HFFc6 (cell line): ENCODE data around the gene PNLIPRP1. TPM values are rescaled to one million over a fixed set of nuclear protein-coding genes. Genes with fewer than 3 reads are reported as not detected.

Source experiments
- DNase-seq: peaks from one replicate; pipeline ENCODE4 v3.0.0-alpha.2; 2018
- H3K27ac Mint-ChIP-seq: 2 replicates; pipeline ENCODE4 v1.8.0; 2020; ENCODE audit warnings: mild to moderate bottlenecking, mixed read lengths
- H3K27me3 Mint-ChIP-seq: 2 replicates; pipeline ENCODE4 v1.8.0; 2021; ENCODE audit warnings: mild to moderate bottlenecking, moderate library complexity, mixed read lengths; ENCODE audit not compliant: insufficient read depth
- H3K36me3 Mint-ChIP-seq: 2 replicates; pipeline ENCODE4 v1.8.0; 2021; ENCODE audit warnings: low read depth, mixed read lengths
- H3K4me1 Mint-ChIP-seq: 2 replicates; pipeline ENCODE4 v1.8.0; 2020; ENCODE audit warnings: low read depth, mixed read lengths
- H3K4me3 Mint-ChIP-seq: 2 replicates; pipeline ENCODE4 v1.8.0; 2020; ENCODE audit warnings: mild to moderate bottlenecking, moderate library complexity, mixed read lengths
- H3K9me3 Mint-ChIP-seq: 2 replicates; pipeline ENCODE4 v1.8.0; 2020; ENCODE audit warnings: mild to moderate bottlenecking, mixed read lengths
- total RNA-seq, 6 experiments: library from RNA; stranded (reverse); fragmentation: NEBNext Ultra II Directional; extraction: Animal tissue kit (Norgen Biotek cat#: 25700); gene quantifications; 2 replicates in 1 of 6; 3 replicates in 5 of 6; pipeline ENCODE4 v1.2.3, GENCODE V29; 2021
- TF ChIP-seq, protein P1 (sequence below): fragments of 200-600 bp; sonication (generic); IDR thresholded peaks from 2 replicates; pipeline ENCODE4 v1.5.0; 2021; ENCODE audit warnings: antibody characterized with exemption, mild to moderate bottlenecking

Gene PNLIPRP1
- total RNA-seq, 6 experiments from 2014 or later = not detected

DNA sequence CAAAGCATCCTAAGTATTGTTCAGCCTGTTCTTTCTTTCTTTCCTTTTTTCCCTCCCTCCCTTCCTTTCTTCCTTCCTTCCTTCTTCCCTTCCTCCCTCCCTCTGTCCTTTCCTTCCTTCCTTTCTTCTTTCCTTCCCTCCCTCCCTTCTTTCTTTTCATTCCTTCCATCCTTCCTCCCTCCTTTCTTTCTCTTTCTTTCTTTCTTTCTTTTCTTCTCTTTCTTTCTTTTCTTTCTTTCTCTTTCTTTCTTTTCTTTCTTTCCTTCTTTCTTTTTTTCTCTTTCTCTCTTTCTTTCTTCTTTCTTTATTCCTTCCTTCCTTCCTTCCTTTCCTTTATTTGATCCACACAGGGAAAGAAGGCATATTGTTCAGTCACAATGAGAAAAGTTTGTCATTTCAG, 23.8 kb upstream of the PNLIPRP1 start:
- H3K27me3 Mint-ChIP-seq = no peaks in the 10 kb centered on the region; the same call in 1 of the 2 replicates
- H3K36me3 Mint-ChIP-seq = no peaks in the 10 kb centered on the region
- no peaks in the 10 kb centered on the region for H3K4me1 Mint-ChIP-seq
- H3K4me3 Mint-ChIP-seq = no peak overlapping the region
- TF ChIP-seq, protein P1, sequence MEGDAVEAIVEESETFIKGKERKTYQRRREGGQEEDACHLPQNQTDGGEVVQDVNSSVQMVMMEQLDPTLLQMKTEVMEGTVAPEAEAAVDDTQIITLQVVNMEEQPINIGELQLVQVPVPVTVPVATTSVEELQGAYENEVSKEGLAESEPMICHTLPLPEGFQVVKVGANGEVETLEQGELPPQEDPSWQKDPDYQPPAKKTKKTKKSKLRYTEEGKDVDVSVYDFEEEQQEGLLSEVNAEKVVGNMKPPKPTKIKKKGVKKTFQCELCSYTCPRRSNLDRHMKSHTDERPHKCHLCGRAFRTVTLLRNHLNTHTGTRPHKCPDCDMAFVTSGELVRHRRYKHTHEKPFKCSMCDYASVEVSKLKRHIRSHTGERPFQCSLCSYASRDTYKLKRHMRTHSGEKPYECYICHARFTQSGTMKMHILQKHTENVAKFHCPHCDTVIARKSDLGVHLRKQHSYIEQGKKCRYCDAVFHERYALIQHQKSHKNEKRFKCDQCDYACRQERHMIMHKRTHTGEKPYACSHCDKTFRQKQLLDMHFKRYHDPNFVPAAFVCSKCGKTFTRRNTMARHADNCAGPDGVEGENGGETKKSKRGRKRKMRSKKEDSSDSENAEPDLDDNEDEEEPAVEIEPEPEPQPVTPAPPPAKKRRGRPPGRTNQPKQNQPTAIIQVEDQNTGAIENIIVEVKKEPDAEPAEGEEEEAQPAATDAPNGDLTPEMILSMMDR = no peak
- DNase-seq = no peak
- no peak overlapping the region for H3K27ac Mint-ChIP-seq
- H3K9me3 Mint-ChIP-seq = peaks cover 34% of the 10 kb centered on the region

DNA sequence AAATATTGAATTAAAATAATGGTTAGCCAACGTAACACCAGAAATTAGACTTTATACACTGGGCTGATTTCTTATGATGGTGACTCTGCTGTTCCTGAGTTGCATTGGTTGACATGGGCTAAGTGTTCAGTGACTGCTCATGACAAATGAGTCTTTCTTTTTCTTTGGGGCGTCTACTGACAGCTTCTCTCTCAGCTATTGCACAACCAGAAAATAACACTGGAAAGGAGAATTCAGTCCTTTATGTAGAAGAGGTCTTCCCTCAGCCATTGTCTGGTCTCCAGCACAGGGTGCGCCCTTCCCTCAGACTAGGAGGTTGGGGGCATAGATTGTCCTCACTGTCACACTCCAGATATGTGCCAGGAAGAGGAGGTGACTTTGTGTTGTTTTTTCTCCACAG, 23.4 kb upstream of the PNLIPRP1 start:
- TF ChIP-seq, protein P1 = no peak
- H3K27me3 Mint-ChIP-seq = no peaks in the 10 kb centered on the region; the same call in 1 of the 2 replicates
- DNase-seq = no peak
- peaks cover 34% of the 10 kb centered on the region for H3K9me3 Mint-ChIP-seq
- no peaks in the 10 kb centered on the region for H3K4me1 Mint-ChIP-seq
- H3K36me3 Mint-ChIP-seq = no peaks in the 10 kb centered on the region
- no peak overlapping the region for H3K4me3 Mint-ChIP-seq
- H3K27ac Mint-ChIP-seq = no peak overlapping the region

DNA sequence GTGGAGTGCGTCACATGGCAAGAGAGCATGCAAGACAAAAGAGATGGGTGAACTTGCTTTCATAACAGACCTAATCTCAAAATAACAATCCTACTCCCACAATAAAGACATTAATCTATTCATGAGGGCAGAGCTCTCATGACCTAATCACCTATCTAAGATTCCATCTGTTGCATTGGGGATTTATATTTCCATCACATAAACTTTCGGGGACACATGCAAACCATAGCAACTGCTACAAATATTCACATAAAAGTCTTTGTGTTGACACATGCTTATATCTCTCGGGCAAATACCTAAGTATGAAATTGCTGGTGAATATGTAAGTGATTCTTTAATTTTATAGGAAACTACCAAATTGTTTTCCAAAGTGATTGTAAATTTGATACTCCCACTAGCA, 16.0 kb upstream of the PNLIPRP1 start:
- Mint-ChIP-seq H3K9me3 (peaks cover 29% of the 10 kb centered on the region), H3K4me3 (no peak overlapping the region), H3K27ac (no peak overlapping the region), H3K4me1 (no peaks in the 10 kb centered on the region), H3K36me3 (no peaks in the 10 kb centered on the region), H3K27me3 (no peaks in the 10 kb centered on the region; the same call in 1 of the 2 replicates)
- no peak for DNase-seq
- TF ChIP-seq, protein P1 = no peak

DNA sequence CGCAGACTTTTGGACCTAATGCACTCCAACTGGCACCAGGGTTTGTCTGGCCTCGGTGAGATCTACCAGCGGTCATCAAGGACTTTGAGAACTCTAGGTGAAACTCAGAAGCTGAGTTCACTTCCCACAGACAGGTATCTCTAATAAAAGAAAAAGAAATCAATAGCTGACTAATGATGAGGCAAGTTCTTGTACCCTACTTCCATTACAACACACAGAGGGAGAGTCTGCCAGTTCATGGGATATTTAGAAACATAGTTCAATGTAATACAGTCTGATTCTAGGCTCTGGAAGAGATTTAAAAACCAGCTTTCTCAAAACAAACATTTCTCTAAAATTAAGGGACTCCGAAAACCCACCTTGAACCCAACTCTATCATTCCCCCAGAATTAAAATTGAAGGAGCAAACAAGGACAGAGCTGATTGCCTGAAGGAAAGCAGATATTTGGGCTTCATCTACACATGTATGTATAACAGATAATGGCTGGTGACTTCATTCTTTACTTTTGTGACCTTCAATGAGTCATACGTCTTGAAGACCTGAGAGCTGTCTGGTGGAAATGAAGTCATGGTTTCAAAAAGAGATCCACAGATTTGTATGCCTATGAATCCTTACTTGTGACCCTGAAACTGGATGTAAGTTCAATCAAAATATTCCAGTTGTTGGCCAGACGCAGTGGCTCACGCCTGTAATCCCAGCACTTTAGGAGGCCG, 2.7 kb upstream of the PNLIPRP1 start:
- H3K27me3 Mint-ChIP-seq = no peaks in the 10 kb centered on the region
- no peak for DNase-seq
- TF ChIP-seq, protein P1 = no peak
- no peak overlapping the region for H3K27ac Mint-ChIP-seq
- no peaks in the 10 kb centered on the region for H3K4me1 Mint-ChIP-seq
- H3K36me3 Mint-ChIP-seq = no peaks in the 10 kb centered on the region
- H3K4me3 Mint-ChIP-seq = no peak overlapping the region
- H3K9me3 Mint-ChIP-seq = peaks cover 7% of the 10 kb centered on the region; the same call in 1 of the 2 replicates

DNA sequence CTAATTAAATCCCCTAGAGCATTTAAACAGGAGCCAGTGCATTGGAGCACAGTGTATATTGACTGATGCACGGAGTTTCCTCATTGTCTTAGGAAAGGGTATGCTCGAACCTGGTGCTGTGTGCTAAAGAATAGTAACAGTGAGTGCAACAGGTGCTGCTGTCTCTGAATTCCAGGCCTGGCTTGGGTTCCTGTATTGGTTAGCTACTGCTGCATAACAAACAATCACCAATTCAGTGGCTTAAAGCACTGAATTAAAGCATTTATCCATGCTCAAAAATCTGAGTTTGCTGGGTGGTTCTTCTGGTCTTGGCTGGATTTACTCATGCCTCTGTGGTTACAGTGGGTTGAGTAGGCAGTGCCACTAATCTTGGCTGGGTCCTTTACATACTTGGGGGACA, 1.8 kb upstream of the PNLIPRP1 start:
- no peaks in the 10 kb centered on the region for H3K4me1 Mint-ChIP-seq
- no peak for DNase-seq
- no peak overlapping the region for H3K4me3 Mint-ChIP-seq
- H3K36me3 Mint-ChIP-seq = no peaks in the 10 kb centered on the region
- TF ChIP-seq, protein P1 = no peak
- no peak overlapping the region for H3K27ac Mint-ChIP-seq
- no peaks in the 10 kb centered on the region for H3K27me3 Mint-ChIP-seq
- peaks cover 7% of the 10 kb centered on the region; the same call in 1 of the 2 replicates for H3K9me3 Mint-ChIP-seq
